ENCODE results near the gene WWOX. TPM values are rescaled to one million over a fixed set of nuclear protein-coding genes. Genes with fewer than 3 reads are reported as not detected.

The WWOX gene
- total RNA-seq, 1 donor: 8.2 TPM

- H3K4me3 ChIP-seq (ENCODE audit: low read depth, low read length): no peak overlapping the region
- peak; percentile 46 for DNase-seq (ENCODE audit: low read depth)
- TF ChIP-seq CTCF (IDR thresholded peaks at IDR 0.05; ENCODE audit: insufficient read depth, low read depth, low read length): no peak
Observed at GRCh38 chr16:78755751-78756661, 656.6 kb downstream of the WWOX start.

GRCh38 chr16:78759596-78759995, 660.1 kb downstream of the WWOX start:
- H3K4me3 ChIP-seq (ENCODE audit: low read depth, low read length): no peak overlapping the region
- TF ChIP-seq CTCF (IDR thresholded peaks at IDR 0.05; ENCODE audit: insufficient read depth, low read depth, low read length): no peak
- peak; percentile 33 for DNase-seq (ENCODE audit: low read depth)

- H3K4me3 ChIP-seq (ENCODE audit: low read depth, low read length): no peak overlapping the region
- peak; percentile 28 for DNase-seq (ENCODE audit: low read depth)
- TF ChIP-seq CTCF (IDR thresholded peaks at IDR 0.05; ENCODE audit: insufficient read depth, low read depth, low read length): no peak
Observed at GRCh38 chr16:78760611-78761010, 661.2 kb downstream of the WWOX start.

GRCh38 chr16:78761427-78761826, 662.0 kb downstream of the WWOX start:
- no peak for DNase-seq (ENCODE audit: low read depth)
- H3K4me3 ChIP-seq (ENCODE audit: low read depth, low read length): no peak overlapping the region
- no peak for TF ChIP-seq CTCF (IDR thresholded peaks at IDR 0.05; ENCODE audit: insufficient read depth, low read depth, low read length)

GRCh38 chr16:78762222-78762621, 662.8 kb downstream of the WWOX start:
- no peak for DNase-seq (ENCODE audit: low read depth)
- H3K4me3 ChIP-seq (ENCODE audit: low read depth, low read length): no peak overlapping the region
- TF ChIP-seq CTCF (IDR thresholded peaks at IDR 0.05; ENCODE audit: insufficient read depth, low read depth, low read length): no peak

GRCh38 chr16:78763821-78764440, 664.5 kb downstream of the WWOX start:
- DNase-seq (ENCODE audit: low read depth): no peak
- H3K4me3 ChIP-seq (ENCODE audit: low read depth, low read length): no peak overlapping the region
- TF ChIP-seq CTCF (IDR thresholded peaks at IDR 0.05; ENCODE audit: insufficient read depth, low read depth, low read length): no peak
